K562 (cell line): ENCODE data around the gene ZMYND19. TPM values are rescaled to one million over a fixed set of nuclear protein-coding genes. Genes with fewer than 3 reads are reported as not detected.

Source experiments
- BDP1 ChIP-seq: IDR thresholded peaks from 3 replicates; pipeline ENCODE4 v1.6.1; 2011; ENCODE audit not compliant: insufficient read length, insufficient read depth
- BHLHE40 ChIP-seq: IDR thresholded peaks from 2 replicates; pipeline ENCODE4 v1.6.1; 2011; ENCODE audit warnings: low read length, improper control_type of control experiment
- HCFC1 ChIP-seq: IDR thresholded peaks from 2 replicates; pipeline ENCODE4 v1.6.1; 2012; ENCODE audit warnings: low read depth, low read length, improper control_type of control experiment
- HDAC3 ChIP-seq: fragments of 450-650 bp; IDR thresholded peaks from 2 replicates; pipeline ENCODE4 v1.6.1; 2018; ENCODE audit warnings: borderline replicate concordance, mild to moderate bottlenecking, moderate library complexity; ENCODE audit not compliant: partially characterized antibody
- MCM3 ChIP-seq: fragments of 450-650 bp; IDR thresholded peaks from 2 replicates; pipeline ENCODE4 v1.6.1; 2016
- RBM39 ChIP-seq: fragments of 200-400 bp; formaldehyde crosslinking; optimal IDR thresholded peaks from 2 replicates; pipeline ENCODE3; 2018; ENCODE audit warnings: low read depth, low read length
- SMARCA4 ChIP-seq: fragments of 450-650 bp; IDR thresholded peaks from 2 replicates; pipeline ENCODE4 v1.6.1; 2016
- SRSF1 ChIP-seq: fragments of 200-400 bp; formaldehyde crosslinking; IDR thresholded peaks from 2 replicates; pipeline ENCODE4 v1.6.1; 2017; ENCODE audit warnings: mild to moderate bottlenecking, low read depth, low read length, moderate library complexity
- ZKSCAN8 ChIP-seq: fragments of 200-800 bp; sonication (Bioruptor generic); IDR thresholded peaks from 2 replicates; pipeline ENCODE4 v1.6.1; 2016; ENCODE audit warnings: missing genetic modification characterization, missing compliant biosample characterization
- ZNF121 ChIP-seq: sonication (generic); formaldehyde crosslinking; conservative IDR thresholded peaks from 2 replicates; pipeline ENCODE4 v1.8.0; 2022; ENCODE audit warnings: missing genetic modification reagents
- ZNF311 ChIP-seq: fragments of 250-450 bp; sonication (Bioruptor Pico); IDR thresholded peaks from 2 replicates; pipeline ENCODE4 v1.4.0; 2020; ENCODE audit warnings: mild to moderate bottlenecking, moderate library complexity
- ZNF384 ChIP-seq: IDR thresholded peaks from 2 replicates; pipeline ENCODE4 v1.6.1; 2012; ENCODE audit warnings: low read depth, low read length, improper control_type of control experiment
- ZNF436 ChIP-seq: fragments of 250-450, 450-650 bp; sonication (Bioruptor Pico); formaldehyde crosslinking; IDR thresholded peaks from 2 replicates; pipeline ENCODE4 v1.7.0; 2020; ENCODE audit warnings: mild to moderate bottlenecking
- polyA plus RNA-seq, 8 experiments: library from polyadenylated mRNA; depleted of rRNA in 4 of 8; stranded (reverse) in 5 of 8; unstranded in 3 of 8; fragments of >200 nt; fragmentation: Nextera tagmentation in 2 of 8; fragmentation: Illumina TruSeq in 1 of 8; extraction: Ambion mirVana in 2 of 8; extraction: Trizol in 1 of 8; gene quantifications; 2 replicates each; pipeline versions ENCODE4 v1.2.1 to v1.2.3, GENCODE V29; 2011 to 2014; ENCODE audit warnings: inconsistent platforms in 1 of 8, missing spikeins in 1 of 8
- total RNA-seq, 7 experiments: library from RNA; depleted of rRNA in 6 of 7; stranded (reverse); fragments of >200 nt in 6 of 7; fragmentation: Illumina TruSeq in 2 of 7; extraction: Trizol in 2 of 7; gene quantifications; 2 replicates each; pipeline versions ENCODE4 v1.2.1 to v1.2.3, GENCODE V29; 2011 to 2021; ENCODE audit warnings: low replicate concordance in 1 of 7
- TF ChIP-seq, protein P1 (sequence below): fragments of 450-650 bp; IDR thresholded peaks from 2 replicates; pipeline ENCODE4 v1.6.1; 2017; ENCODE audit warnings: antibody characterized with exemption, mild to moderate bottlenecking
- TF ChIP-seq, protein P2 (sequence below): sonication (generic); formaldehyde crosslinking; IDR thresholded peaks from 2 replicates; pipeline ENCODE4 v1.9.0; 2022; ENCODE audit warnings: mild to moderate bottlenecking, missing genetic modification reagents
- TF ChIP-seq, protein P3 (sequence below): fragments of 250-450 bp; sonication (Bioruptor Pico); IDR thresholded peaks from 2 replicates; pipeline ENCODE4 v1.8.0; 2021; ENCODE audit warnings: mild to moderate bottlenecking, moderate library complexity
- TF ChIP-seq, protein P4 (sequence below): fragments of 450-650 bp; IDR thresholded peaks from one replicate; pipeline ENCODE4 v1.6.1; 2018; ENCODE audit warnings: mild to moderate bottlenecking, moderate library complexity; ENCODE audit not compliant: partially characterized antibody
- TF ChIP-seq, protein P5 (sequence below): sonication (generic); formaldehyde crosslinking; IDR thresholded peaks from 2 replicates; pipeline ENCODE4 v1.8.1; 2023; ENCODE audit warnings: mild to moderate bottlenecking, missing genetic modification reagents

ZMYND19 gene
- total and polyA plus RNA-seq, 9 of the 15 experiments (the other 6 are each of a cell fraction or from before 2014, with no cell fraction given) = 1.0 to 86.7 (median 44.0) TPM

DNA sequence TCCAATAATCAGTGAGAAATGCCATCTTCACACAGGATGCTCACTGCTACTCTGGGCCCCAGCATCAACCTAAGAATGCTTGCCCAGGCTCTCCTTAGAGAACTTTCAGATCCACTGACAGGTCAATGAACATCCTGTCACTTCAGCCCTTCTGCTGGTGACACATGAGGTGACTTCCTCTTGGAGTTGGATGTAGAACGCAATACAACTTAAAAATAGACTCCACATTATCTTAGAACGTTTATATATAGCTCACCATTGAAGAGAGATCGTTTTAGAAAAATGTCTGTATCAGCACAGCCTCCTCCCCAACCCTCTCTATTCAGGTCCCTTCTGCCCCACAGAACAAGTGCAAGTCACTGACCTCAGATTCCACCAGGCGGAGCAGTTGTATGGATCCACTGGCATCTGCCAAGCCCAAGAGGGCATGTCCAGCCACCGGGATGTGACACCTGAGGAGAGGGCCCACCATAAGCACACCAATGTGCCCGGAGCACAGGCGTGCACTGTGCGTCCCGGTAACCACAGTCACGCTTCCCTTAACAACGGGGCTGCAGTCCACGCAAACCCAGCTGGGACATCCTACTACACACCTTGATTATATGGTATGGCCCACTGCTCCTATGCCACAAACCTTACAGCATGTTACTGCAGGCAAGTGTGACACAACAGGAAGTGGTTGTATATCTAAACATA lies 14.4 kb downstream of the ZMYND19 start (continued):
- TF ChIP-seq, protein P1, sequence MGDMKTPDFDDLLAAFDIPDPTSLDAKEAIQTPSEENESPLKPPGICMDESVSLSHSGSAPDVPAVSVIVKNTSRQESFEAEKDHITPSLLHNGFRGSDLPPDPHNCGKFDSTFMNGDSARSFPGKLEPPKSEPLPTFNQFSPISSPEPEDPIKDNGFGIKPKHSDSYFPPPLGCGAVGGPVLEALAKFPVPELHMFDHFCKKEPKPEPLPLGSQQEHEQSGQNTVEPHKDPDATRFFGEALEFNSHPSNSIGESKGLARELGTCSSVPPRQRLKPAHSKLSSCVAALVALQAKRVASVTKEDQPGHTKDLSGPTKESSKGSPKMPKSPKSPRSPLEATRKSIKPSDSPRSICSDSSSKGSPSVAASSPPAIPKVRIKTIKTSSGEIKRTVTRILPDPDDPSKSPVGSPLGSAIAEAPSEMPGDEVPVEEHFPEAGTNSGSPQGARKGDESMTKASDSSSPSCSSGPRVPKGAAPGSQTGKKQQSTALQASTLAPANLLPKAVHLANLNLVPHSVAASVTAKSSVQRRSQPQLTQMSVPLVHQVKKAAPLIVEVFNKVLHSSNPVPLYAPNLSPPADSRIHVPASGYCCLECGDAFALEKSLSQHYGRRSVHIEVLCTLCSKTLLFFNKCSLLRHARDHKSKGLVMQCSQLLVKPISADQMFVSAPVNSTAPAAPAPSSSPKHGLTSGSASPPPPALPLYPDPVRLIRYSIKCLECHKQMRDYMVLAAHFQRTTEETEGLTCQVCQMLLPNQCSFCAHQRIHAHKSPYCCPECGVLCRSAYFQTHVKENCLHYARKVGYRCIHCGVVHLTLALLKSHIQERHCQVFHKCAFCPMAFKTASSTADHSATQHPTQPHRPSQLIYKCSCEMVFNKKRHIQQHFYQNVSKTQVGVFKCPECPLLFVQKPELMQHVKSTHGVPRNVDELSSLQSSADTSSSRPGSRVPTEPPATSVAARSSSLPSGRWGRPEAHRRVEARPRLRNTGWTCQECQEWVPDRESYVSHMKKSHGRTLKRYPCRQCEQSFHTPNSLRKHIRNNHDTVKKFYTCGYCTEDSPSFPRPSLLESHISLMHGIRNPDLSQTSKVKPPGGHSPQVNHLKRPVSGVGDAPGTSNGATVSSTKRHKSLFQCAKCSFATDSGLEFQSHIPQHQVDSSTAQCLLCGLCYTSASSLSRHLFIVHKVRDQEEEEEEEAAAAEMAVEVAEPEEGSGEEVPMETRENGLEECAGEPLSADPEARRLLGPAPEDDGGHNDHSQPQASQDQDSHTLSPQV = no peak
- TF ChIP-seq, protein P2, sequence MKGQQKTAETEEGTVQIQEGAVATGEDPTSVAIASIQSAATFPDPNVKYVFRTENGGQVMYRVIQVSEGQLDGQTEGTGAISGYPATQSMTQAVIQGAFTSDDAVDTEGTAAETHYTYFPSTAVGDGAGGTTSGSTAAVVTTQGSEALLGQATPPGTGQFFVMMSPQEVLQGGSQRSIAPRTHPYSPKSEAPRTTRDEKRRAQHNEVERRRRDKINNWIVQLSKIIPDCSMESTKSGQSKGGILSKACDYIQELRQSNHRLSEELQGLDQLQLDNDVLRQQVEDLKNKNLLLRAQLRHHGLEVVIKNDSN (CRISPR knock-in tag) = no peak
- no peak for TF ChIP-seq BDP1
- TF ChIP-seq, protein P3, sequence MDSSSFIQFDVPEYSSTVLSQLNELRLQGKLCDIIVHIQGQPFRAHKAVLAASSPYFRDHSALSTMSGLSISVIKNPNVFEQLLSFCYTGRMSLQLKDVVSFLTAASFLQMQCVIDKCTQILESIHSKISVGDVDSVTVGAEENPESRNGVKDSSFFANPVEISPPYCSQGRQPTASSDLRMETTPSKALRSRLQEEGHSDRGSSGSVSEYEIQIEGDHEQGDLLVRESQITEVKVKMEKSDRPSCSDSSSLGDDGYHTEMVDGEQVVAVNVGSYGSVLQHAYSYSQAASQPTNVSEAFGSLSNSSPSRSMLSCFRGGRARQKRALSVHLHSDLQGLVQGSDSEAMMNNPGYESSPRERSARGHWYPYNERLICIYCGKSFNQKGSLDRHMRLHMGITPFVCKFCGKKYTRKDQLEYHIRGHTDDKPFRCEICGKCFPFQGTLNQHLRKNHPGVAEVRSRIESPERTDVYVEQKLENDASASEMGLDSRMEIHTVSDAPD (CRISPR knock-in tag) = no peak
- no peak for TF ChIP-seq ZNF384
- no peak for TF ChIP-seq HDAC3
- TF ChIP-seq, protein P4, sequence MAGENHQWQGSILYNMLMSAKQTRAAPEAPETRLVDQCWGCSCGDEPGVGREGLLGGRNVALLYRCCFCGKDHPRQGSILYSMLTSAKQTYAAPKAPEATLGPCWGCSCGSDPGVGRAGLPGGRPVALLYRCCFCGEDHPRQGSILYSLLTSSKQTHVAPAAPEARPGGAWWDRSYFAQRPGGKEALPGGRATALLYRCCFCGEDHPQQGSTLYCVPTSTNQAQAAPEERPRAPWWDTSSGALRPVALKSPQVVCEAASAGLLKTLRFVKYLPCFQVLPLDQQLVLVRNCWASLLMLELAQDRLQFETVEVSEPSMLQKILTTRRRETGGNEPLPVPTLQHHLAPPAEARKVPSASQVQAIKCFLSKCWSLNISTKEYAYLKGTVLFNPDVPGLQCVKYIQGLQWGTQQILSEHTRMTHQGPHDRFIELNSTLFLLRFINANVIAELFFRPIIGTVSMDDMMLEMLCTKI = no peak
- TF ChIP-seq MCM3 = no peak
- no peak for TF ChIP-seq BHLHE40
- no peak for TF ChIP-seq ZKSCAN8 (CRISPR knock-in tag)
- TF ChIP-seq ZNF436 = no peak
- TF ChIP-seq, protein P5, sequence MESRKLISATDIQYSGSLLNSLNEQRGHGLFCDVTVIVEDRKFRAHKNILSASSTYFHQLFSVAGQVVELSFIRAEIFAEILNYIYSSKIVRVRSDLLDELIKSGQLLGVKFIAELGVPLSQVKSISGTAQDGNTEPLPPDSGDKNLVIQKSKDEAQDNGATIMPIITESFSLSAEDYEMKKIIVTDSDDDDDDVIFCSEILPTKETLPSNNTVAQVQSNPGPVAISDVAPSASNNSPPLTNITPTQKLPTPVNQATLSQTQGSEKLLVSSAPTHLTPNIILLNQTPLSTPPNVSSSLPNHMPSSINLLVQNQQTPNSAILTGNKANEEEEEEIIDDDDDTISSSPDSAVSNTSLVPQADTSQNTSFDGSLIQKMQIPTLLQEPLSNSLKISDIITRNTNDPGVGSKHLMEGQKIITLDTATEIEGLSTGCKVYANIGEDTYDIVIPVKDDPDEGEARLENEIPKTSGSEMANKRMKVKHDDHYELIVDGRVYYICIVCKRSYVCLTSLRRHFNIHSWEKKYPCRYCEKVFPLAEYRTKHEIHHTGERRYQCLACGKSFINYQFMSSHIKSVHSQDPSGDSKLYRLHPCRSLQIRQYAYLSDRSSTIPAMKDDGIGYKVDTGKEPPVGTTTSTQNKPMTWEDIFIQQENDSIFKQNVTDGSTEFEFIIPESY (CRISPR knock-in tag) = no peak
- no peak for TF ChIP-seq HCFC1
- TF ChIP-seq RBM39 = no peak
- TF ChIP-seq ZNF121 (CRISPR knock-in tag) = no peak
- no peak for TF ChIP-seq SRSF1
- TF ChIP-seq SMARCA4 = no peak; the same call in 1 of the 2 replicates
- TF ChIP-seq ZNF311 (CRISPR knock-in tag) = no peak
